DND-41 (cell line): ENCODE measurements around the gene AKAP13.

Experiments used
- CTCF ChIP-seq: IDR thresholded peaks from 2 replicates; pipeline ENCODE4 v1.5.1; 2012; ENCODE audit warnings: borderline replicate concordance, low read length, moderate library complexity, mild to moderate bottlenecking; ENCODE audit not compliant: poor library complexity, severe bottlenecking; ENCODE audit errors: extremely low read depth
- EZH2 ChIP-seq: IDR thresholded peaks from 3 replicates; pipeline ENCODE4 v1.6.1; 2012; ENCODE audit warnings: borderline replicate concordance, low read depth, mild to moderate bottlenecking, moderate library complexity, low read length, inconsistent platforms; ENCODE audit not compliant: severe bottlenecking

- TF ChIP-seq CTCF = no peak
- no peak for TF ChIP-seq EZH2
These were observed 376.1 kb downstream of the AKAP13 start for GRCh38 chr15:85756411-85757072.
